OCI-LY1 (cell line): Measurements from ENCODE around the gene GRB10.

Experiments used
- H2AFZ ChIP-seq: fragments of 200-600 bp; sonication (generic), shearing (Covaris generic); 2 replicates; pipeline ENCODE4 v1.6.0; 2014; ENCODE audit warnings: antibody characterized with exemption, mild to moderate bottlenecking, low read length
- H3F3A ChIP-seq: fragments of 200-600 bp; sonication (generic), shearing (Covaris generic); 2 replicates; pipeline ENCODE4 v1.6.0; 2014; ENCODE audit warnings: mild to moderate bottlenecking, antibody characterized with exemption, low read length, moderate library complexity; ENCODE audit not compliant: insufficient read depth
- H3K27ac ChIP-seq: fragments of 200-600 bp; sonication (generic); 2 replicates; pipeline ENCODE4 v1.5.1; 2014; ENCODE audit warnings: low read length, mixed run types, mild to moderate bottlenecking, low read depth; ENCODE audit not compliant: poor library complexity, severe bottlenecking
- H3K27me3 ChIP-seq: fragments of 200-600 bp; sonication (generic); 2 replicates; pipeline ENCODE4 v1.6.0; 2014; ENCODE audit warnings: antibody characterized with exemption, mild to moderate bottlenecking, low read length, moderate library complexity; ENCODE audit not compliant: insufficient read depth
- H3K36me3 ChIP-seq: fragments of 200-600 bp; sonication (generic); 2 replicates; pipeline ENCODE4 v1.6.1; 2014; ENCODE audit warnings: mild to moderate bottlenecking, antibody characterized with exemption, low read length, moderate library complexity, mixed read lengths; ENCODE audit not compliant: insufficient read depth
- H3K4me1 ChIP-seq: fragments of 200-600 bp; sonication (generic); 2 replicates; pipeline ENCODE4 v1.5.1; 2014; ENCODE audit warnings: mild to moderate bottlenecking, low read length, moderate library complexity; ENCODE audit not compliant: insufficient read depth, severe bottlenecking
- H3K4me2 ChIP-seq: fragments of 200-600 bp; sonication (generic), shearing (Covaris generic); 2 replicates; pipeline ENCODE4 v1.6.1; 2014; ENCODE audit warnings: low read length
- H3K4me3 ChIP-seq: fragments of 200-600 bp; sonication (generic); 2 replicates; pipeline ENCODE4 v1.5.1; 2014; ENCODE audit warnings: low read length, low read depth, mild to moderate bottlenecking, mixed read lengths; ENCODE audit not compliant: poor library complexity, severe bottlenecking
- H3K79me2 ChIP-seq: fragments of 200-600 bp; shearing (Covaris generic); 2 replicates; pipeline ENCODE4 v1.6.1; 2016; ENCODE audit warnings: mixed run types, low read length, mixed read lengths; ENCODE audit not compliant: insufficient read depth
- H3K9ac ChIP-seq: fragments of 200-600 bp; sonication (generic), shearing (Covaris generic); 2 replicates; pipeline ENCODE4 v1.6.1; 2014; ENCODE audit warnings: mild to moderate bottlenecking, low read length, mixed read lengths
- H3K9me2 ChIP-seq: fragments of 200-600 bp; sonication (generic), shearing (Covaris generic); 2 replicates; pipeline ENCODE4 v1.6.1; 2014; ENCODE audit warnings: low read depth, mild to moderate bottlenecking, low read length, mixed read lengths
- H3K9me3 ChIP-seq: fragments of 200-600 bp; shearing (Covaris generic); 2 replicates; pipeline ENCODE4 v1.6.1; 2014; ENCODE audit warnings: low read length, mixed read lengths
- H4K20me1 ChIP-seq: fragments of 200-600 bp; sonication (generic), shearing (Covaris generic); 2 replicates; pipeline ENCODE4 v1.6.0; 2016; ENCODE audit warnings: mild to moderate bottlenecking, low read length; ENCODE audit not compliant: insufficient read depth
- EZH2 ChIP-seq: fragments of 200-600 bp; sonication (generic), shearing (Covaris generic); IDR thresholded peaks from 2 replicates; pipeline ENCODE4 v1.8.0; 2017; ENCODE audit warnings: borderline replicate concordance, mixed run types, mild to moderate bottlenecking, antibody characterized with exemption, low read length, moderate library complexity, mixed read lengths
- TF ChIP-seq, protein P1 (sequence below): fragments of 200-600 bp; sonication (generic), shearing (Covaris generic); IDR thresholded peaks from 2 replicates; pipeline ENCODE4 v1.5.1; 2017; ENCODE audit warnings: mild to moderate bottlenecking, antibody characterized with exemption, low read length, moderate library complexity, mixed read lengths

Gene GRB10

DNA sequence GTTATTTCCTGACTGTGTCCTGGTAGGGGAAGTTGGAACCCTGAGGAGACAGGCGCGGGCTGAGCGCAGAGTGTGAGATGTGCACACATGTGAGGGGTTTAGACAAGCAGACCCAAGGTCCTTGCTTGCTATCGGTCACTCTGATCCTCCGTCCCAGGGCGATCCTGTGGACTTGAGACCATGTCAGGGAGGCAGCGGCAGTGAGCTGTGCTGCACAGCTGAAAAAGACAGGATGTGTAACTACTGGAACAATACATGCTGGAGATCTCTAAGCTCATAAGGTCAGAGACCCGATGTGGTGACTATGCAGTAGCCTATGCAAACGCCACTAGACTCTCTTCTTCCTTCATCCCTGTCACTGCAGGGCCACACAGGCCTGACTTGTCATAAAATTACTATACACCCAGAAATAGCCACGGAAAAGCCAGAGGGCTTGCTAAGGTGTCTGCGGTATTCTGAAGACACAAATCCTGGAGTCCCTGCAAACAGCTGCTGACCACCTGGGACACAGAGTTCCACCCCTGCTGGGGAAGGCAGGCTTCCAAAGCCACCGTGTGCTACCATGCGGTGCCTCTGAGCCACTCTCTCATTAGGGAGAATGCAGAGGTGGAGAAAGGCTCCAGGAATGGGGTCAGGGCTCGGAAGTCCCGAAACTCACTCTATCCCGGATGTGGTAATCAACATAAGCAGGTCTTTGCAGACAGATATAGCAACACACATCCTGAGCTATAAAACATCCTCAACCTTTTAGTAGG lies 126.4 kb downstream of the GRB10 start:
- Histone ChIP-seq H3K4me2 (no peak overlapping the region), H2AFZ (no peak overlapping the region), H3K9ac (no peak overlapping the region), H3K4me3 (no peak overlapping the region), H3K9me3 (no peaks in the 10 kb centered on the region), H3K79me2 (no peaks in the 10 kb centered on the region), H3K27me3 (peaks cover 16% of the 10 kb centered on the region), H4K20me1 (no peaks in the 10 kb centered on the region), H3K9me2 (no peaks in the 10 kb centered on the region), H3F3A (no peaks in the 10 kb centered on the region), H3K36me3 (no peaks in the 10 kb centered on the region), H3K27ac (no peak overlapping the region), H3K4me1 (no peaks in the 10 kb centered on the region)
- TF ChIP-seq, protein P1, sequence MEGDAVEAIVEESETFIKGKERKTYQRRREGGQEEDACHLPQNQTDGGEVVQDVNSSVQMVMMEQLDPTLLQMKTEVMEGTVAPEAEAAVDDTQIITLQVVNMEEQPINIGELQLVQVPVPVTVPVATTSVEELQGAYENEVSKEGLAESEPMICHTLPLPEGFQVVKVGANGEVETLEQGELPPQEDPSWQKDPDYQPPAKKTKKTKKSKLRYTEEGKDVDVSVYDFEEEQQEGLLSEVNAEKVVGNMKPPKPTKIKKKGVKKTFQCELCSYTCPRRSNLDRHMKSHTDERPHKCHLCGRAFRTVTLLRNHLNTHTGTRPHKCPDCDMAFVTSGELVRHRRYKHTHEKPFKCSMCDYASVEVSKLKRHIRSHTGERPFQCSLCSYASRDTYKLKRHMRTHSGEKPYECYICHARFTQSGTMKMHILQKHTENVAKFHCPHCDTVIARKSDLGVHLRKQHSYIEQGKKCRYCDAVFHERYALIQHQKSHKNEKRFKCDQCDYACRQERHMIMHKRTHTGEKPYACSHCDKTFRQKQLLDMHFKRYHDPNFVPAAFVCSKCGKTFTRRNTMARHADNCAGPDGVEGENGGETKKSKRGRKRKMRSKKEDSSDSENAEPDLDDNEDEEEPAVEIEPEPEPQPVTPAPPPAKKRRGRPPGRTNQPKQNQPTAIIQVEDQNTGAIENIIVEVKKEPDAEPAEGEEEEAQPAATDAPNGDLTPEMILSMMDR = no peak

DNA sequence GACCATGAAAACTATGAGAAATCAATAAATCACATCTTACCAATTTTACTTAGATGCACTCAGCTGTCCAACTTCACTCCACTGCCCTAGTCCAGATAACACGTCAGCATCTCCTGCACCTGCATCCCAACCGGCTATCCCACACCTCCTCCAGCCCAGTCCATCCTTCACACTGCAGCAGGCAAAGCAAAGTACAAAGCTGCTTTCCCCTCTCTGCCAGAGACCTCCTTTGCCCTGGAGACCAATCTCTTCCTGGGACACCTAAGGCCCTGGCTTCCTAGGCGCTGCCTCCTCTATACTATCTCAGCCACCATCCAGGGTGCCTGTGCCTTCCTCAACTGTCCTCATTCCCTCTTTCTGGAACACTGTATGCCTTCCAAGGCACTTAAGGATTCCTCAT lies 127.2 kb downstream of the GRB10 start:
- no peak overlapping the region for H2AFZ ChIP-seq
- H3K27ac ChIP-seq = no peak overlapping the region
- H3K27me3 ChIP-seq = peaks cover 16% of the 10 kb centered on the region
- H3K4me2 ChIP-seq = no peak overlapping the region
- H3F3A ChIP-seq = no peaks in the 10 kb centered on the region
- no peaks in the 10 kb centered on the region for H3K9me2 ChIP-seq
- no peaks in the 10 kb centered on the region for H3K36me3 ChIP-seq
- H3K9ac ChIP-seq = no peak overlapping the region
- H3K79me2 ChIP-seq = no peaks in the 10 kb centered on the region
- no peak overlapping the region for H3K4me3 ChIP-seq
- no peaks in the 10 kb centered on the region for H3K9me3 ChIP-seq
- H4K20me1 ChIP-seq = no peaks in the 10 kb centered on the region
- H3K4me1 ChIP-seq = no peaks in the 10 kb centered on the region
- no peak for TF ChIP-seq EZH2
- TF ChIP-seq, protein P1 = no peak

DNA sequence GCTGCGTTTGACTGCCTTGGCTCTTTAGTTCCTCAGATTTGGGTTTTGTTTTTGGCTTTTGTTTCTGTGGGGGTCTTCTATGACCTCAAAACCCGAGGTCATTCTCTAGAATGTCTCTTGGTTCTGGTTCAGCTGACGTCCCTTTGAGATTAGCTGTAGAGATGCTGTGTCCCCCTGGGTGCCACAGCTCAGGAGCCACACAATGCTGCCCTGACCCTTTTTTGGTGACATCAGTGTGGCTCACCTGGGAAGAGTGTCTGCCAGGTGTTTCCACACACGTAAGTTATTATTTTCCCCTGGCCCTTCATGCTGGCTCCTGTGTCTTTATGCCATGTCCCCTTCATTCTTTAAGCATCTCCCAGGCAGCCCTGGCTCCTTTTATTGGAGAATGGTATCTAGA lies 127.7 kb downstream of the GRB10 start:
- no peaks in the 10 kb centered on the region for H3K4me1 ChIP-seq
- H3K9ac ChIP-seq = no peak overlapping the region
- no peak overlapping the region for H3K27ac ChIP-seq
- no peaks in the 10 kb centered on the region for H3K36me3 ChIP-seq
- no peaks in the 10 kb centered on the region for H3K9me2 ChIP-seq
- H3K79me2 ChIP-seq = no peaks in the 10 kb centered on the region
- no peak overlapping the region for H3K4me2 ChIP-seq
- H3K9me3 ChIP-seq = no peaks in the 10 kb centered on the region
- H2AFZ ChIP-seq = no peak overlapping the region
- no peaks in the 10 kb centered on the region for H3F3A ChIP-seq
- peaks cover 12% of the 10 kb centered on the region for H3K27me3 ChIP-seq
- H4K20me1 ChIP-seq = no peaks in the 10 kb centered on the region
- no peak for TF ChIP-seq EZH2
- TF ChIP-seq, protein P1 = no peak
- H3K4me3 ChIP-seq = no peak overlapping the region
